Measurements from ENCODE around the gene VWF. TPM values are rescaled to one million over a fixed set of nuclear protein-coding genes. Genes with fewer than 3 reads are reported as not detected.

Gene VWF
- total and polyA plus RNA-seq, 2 experiments from 2014 or later = 0.42 to 0.56 TPM

DNA sequence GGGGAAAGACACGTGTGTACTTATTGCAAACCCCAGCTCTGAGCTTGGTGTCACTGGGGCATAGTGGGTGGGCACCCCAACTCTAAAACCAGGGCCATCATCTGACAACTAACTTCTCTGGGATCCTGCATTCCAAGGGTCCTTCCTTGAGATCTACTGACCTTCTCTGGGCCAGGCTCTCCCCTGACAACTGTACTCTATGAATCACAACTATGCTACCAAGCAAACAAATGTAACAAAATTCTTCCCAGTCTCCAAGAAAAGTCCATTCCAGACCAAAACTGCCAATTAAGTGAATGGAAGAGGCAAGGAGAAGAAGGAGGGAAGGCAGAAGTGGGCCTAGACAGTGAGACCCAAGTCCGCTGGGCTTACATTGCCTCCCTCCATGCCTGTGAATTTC is 38.2 kb downstream of the VWF start:
- no peak for DNase-seq (ENCODE audit: low spot score)
- H3K36me3 ChIP-seq (ENCODE audit: insufficient read depth) = no peaks in the 10 kb centered on the region
- Mint-ChIP-seq H3K27ac (no peak overlapping the region), H3K27me3 (ENCODE audit: insufficient read depth, low read depth, poor library complexity) (peaks cover 11% of the 10 kb centered on the region), H3K9me3 (no peaks in the 10 kb centered on the region; the same call in 2 of the 3 replicates), H3K4me1 (peaks cover 41% of the 10 kb centered on the region), H3K4me3 (no peak overlapping the region), H3K36me3 (ENCODE audit: low read depth) (no peaks in the 10 kb centered on the region)
- 0 out of 2 replicates have a peak overlapping the region, but pooled peaks have one; percentile 9 for H2AFZ ChIP-seq
- no peak overlapping the region for H3K4me2 ChIP-seq
- no peaks in the 10 kb centered on the region; the same call in 1 of the 2 replicates for H3F3A ChIP-seq (replicated peaks; ENCODE audit: low read depth)
- no peaks in the 10 kb centered on the region for H3K79me2 ChIP-seq (replicated peaks; ENCODE audit: insufficient read depth)
- no peaks in the 10 kb centered on the region for H3K9me2 ChIP-seq (ENCODE audit: insufficient read depth)
- no peak for TF ChIP-seq POLR2AphosphoS5 (IDR thresholded peaks at IDR 0.05; ENCODE audit: low read depth)
- TF ChIP-seq, protein P1, sequence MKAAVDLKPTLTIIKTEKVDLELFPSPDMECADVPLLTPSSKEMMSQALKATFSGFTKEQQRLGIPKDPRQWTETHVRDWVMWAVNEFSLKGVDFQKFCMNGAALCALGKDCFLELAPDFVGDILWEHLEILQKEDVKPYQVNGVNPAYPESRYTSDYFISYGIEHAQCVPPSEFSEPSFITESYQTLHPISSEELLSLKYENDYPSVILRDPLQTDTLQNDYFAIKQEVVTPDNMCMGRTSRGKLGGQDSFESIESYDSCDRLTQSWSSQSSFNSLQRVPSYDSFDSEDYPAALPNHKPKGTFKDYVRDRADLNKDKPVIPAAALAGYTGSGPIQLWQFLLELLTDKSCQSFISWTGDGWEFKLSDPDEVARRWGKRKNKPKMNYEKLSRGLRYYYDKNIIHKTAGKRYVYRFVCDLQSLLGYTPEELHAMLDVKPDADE (IDR thresholded peaks at IDR 0.05) = no peak
- no peak for TF ChIP-seq EZH2 (IDR thresholded peaks at IDR 0.05; ENCODE audit: low read depth, unreplicated experiment)
- no peak for TF ChIP-seq STAT1 (IDR thresholded peaks at IDR 0.05; ENCODE audit: unreplicated experiment)
- no peak for TF ChIP-seq ZNF331 (CRISPR knock-in tag; IDR thresholded peaks at IDR 0.05; ENCODE audit: low read depth)
- ATAC-seq = no peak
- H4K20me1 ChIP-seq (replicated peaks; ENCODE audit: insufficient read depth) = no peaks in the 10 kb centered on the region
- H3K4me3 ChIP-seq = no peak overlapping the region
- peaks cover 18% of the 10 kb centered on the region for H3K4me1 ChIP-seq (ENCODE audit: insufficient read depth)
- H3K27me3 ChIP-seq (ENCODE audit: insufficient read depth) = no peaks in the 10 kb centered on the region
- H3K27ac ChIP-seq (ENCODE audit: low read depth) = no peak overlapping the region

DNA sequence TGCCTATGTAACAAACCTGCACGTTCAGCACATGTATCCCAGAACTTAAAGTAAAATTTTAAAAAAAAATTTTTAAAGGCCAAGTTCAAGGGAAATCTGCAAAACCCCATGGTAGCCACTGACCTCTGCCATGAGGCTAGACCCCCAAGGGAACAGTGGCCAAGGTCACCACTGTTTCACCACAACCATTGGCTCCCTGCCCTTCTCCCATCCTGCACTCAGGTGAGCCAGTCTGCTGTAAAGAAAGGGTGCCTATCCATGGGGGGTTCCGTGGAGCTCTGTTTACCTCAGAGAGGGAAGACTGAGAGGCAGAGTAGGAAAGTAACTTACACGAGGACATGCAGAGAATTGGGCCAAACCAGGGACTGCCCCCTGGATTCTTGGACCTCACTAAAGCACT is 38.6 kb downstream of the VWF start:
- Mint-ChIP-seq H3K27ac (no peak overlapping the region), H3K4me3 (no peak overlapping the region), H3K9me3 (no peaks in the 10 kb centered on the region; the same call in 2 of the 3 replicates), H3K27me3 (ENCODE audit: insufficient read depth, low read depth, poor library complexity) (peaks cover 12% of the 10 kb centered on the region), H3K4me1 (peaks cover 41% of the 10 kb centered on the region), H3K36me3 (ENCODE audit: low read depth) (no peaks in the 10 kb centered on the region)
- DNase-seq (ENCODE audit: low spot score) = no peak
- H3F3A ChIP-seq (replicated peaks; ENCODE audit: low read depth) = no peaks in the 10 kb centered on the region; the same call in 1 of the 2 replicates
- no peak overlapping the region for H3K4me2 ChIP-seq
- H3K27ac ChIP-seq (ENCODE audit: low read depth) = no peak overlapping the region
- no peaks in the 10 kb centered on the region for H3K9me2 ChIP-seq (ENCODE audit: insufficient read depth)
- no peaks in the 10 kb centered on the region for H3K36me3 ChIP-seq (ENCODE audit: insufficient read depth)
- H3K27me3 ChIP-seq (ENCODE audit: insufficient read depth) = no peaks in the 10 kb centered on the region
- H2AFZ ChIP-seq = no peak overlapping the region
- no peak for ATAC-seq
- peaks cover 18% of the 10 kb centered on the region for H3K4me1 ChIP-seq (ENCODE audit: insufficient read depth)
- H4K20me1 ChIP-seq (replicated peaks; ENCODE audit: insufficient read depth) = no peaks in the 10 kb centered on the region
- no peak overlapping the region for H3K4me3 ChIP-seq
- no peaks in the 10 kb centered on the region for H3K79me2 ChIP-seq (replicated peaks; ENCODE audit: insufficient read depth)
- TF ChIP-seq CREB1 (CRISPR knock-in tag; IDR thresholded peaks at IDR 0.05; ENCODE audit: low read depth) (no peak), JUNB (IDR thresholded peaks at IDR 0.05; ENCODE audit: unreplicated experiment) (no peak), EZH2phosphoT487 (IDR thresholded peaks at IDR 0.05; ENCODE audit: unreplicated experiment) (no peak), EZH2 (IDR thresholded peaks at IDR 0.05; ENCODE audit: low read depth, unreplicated experiment) (no peak), POLR2AphosphoS5 (IDR thresholded peaks at IDR 0.05; ENCODE audit: low read depth) (no peak), NANOG (IDR thresholded peaks at IDR 0.05; ENCODE audit: borderline replicate concordance) (no peak), ZNF331 (CRISPR knock-in tag; IDR thresholded peaks at IDR 0.05; ENCODE audit: low read depth) (no peak)
- TF ChIP-seq, protein P2, sequence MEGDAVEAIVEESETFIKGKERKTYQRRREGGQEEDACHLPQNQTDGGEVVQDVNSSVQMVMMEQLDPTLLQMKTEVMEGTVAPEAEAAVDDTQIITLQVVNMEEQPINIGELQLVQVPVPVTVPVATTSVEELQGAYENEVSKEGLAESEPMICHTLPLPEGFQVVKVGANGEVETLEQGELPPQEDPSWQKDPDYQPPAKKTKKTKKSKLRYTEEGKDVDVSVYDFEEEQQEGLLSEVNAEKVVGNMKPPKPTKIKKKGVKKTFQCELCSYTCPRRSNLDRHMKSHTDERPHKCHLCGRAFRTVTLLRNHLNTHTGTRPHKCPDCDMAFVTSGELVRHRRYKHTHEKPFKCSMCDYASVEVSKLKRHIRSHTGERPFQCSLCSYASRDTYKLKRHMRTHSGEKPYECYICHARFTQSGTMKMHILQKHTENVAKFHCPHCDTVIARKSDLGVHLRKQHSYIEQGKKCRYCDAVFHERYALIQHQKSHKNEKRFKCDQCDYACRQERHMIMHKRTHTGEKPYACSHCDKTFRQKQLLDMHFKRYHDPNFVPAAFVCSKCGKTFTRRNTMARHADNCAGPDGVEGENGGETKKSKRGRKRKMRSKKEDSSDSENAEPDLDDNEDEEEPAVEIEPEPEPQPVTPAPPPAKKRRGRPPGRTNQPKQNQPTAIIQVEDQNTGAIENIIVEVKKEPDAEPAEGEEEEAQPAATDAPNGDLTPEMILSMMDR (conservative IDR thresholded peaks at IDR 0.05; ENCODE audit: low read depth in 2 of 2) = no peak
- TF ChIP-seq, protein P3, sequence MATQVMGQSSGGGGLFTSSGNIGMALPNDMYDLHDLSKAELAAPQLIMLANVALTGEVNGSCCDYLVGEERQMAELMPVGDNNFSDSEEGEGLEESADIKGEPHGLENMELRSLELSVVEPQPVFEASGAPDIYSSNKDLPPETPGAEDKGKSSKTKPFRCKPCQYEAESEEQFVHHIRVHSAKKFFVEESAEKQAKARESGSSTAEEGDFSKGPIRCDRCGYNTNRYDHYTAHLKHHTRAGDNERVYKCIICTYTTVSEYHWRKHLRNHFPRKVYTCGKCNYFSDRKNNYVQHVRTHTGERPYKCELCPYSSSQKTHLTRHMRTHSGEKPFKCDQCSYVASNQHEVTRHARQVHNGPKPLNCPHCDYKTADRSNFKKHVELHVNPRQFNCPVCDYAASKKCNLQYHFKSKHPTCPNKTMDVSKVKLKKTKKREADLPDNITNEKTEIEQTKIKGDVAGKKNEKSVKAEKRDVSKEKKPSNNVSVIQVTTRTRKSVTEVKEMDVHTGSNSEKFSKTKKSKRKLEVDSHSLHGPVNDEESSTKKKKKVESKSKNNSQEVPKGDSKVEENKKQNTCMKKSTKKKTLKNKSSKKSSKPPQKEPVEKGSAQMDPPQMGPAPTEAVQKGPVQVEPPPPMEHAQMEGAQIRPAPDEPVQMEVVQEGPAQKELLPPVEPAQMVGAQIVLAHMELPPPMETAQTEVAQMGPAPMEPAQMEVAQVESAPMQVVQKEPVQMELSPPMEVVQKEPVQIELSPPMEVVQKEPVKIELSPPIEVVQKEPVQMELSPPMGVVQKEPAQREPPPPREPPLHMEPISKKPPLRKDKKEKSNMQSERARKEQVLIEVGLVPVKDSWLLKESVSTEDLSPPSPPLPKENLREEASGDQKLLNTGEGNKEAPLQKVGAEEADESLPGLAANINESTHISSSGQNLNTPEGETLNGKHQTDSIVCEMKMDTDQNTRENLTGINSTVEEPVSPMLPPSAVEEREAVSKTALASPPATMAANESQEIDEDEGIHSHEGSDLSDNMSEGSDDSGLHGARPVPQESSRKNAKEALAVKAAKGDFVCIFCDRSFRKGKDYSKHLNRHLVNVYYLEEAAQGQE (IDR thresholded peaks at IDR 0.05; ENCODE audit: unreplicated experiment) = no peak
